Right cardiac atrium (tissue), 5 donors: ENCODE data around the gene MACROD1. TPM values are rescaled to one million over a fixed set of nuclear protein-coding genes. Genes with fewer than 3 reads are reported as not detected.

ENCODE experiments used
- ATAC-seq, 2 donors: fragments of 200-7000 bp; cut with Tn5 transposase; one replicate each; pipeline versions ENCODE4 v1.8.0 to v1.9.1; 2020; ENCODE audit warnings: moderate library complexity in 2 of 2, mild to moderate bottlenecking in 1 of 2
- DNase-seq, 3 donors: peaks; one replicate each; pipeline ENCODE4 v3.0.0-alpha.2; 2020
- H3K27ac ChIP-seq: one replicate; pipeline ENCODE4 v1.5.1; 2013; ENCODE audit warnings: mild to moderate bottlenecking, low read length, control low read depth, moderate library complexity
- H3K27me3 ChIP-seq: one replicate; pipeline ENCODE4 v1.6.1; 2013; ENCODE audit not compliant: control insufficient read depth, insufficient read depth
- H3K4me1 ChIP-seq: one replicate; pipeline ENCODE4 v1.6.1; 2013; ENCODE audit warnings: low read length; ENCODE audit not compliant: control insufficient read depth, insufficient read depth
- H3K4me3 ChIP-seq: one replicate; pipeline ENCODE4 v1.5.1; 2013; ENCODE audit warnings: low read length, control low read depth
- H3K9me3 ChIP-seq: one replicate; pipeline ENCODE4 v1.6.1; 2013; ENCODE audit warnings: low read length; ENCODE audit not compliant: control insufficient read depth
- WGBS: extraction: QIAGEN DNeasy Blood & Tissue Kit; methylation state at CpG from one replicate; pipeline ENCODE4 v1.1.7; 2013; 5-methylcytosine and 5-hydroxymethylcytosine counted together
- intact Hi-C, 4 donors: fragments of 100-400 bp; cut with DNase I; formaldehyde crosslinking; loops; one replicate each; pipeline versions ENCODE4 v1.11.0 to v1.14.0; 2022 to 2023
- polyA plus RNA-seq: library from polyadenylated mRNA; stranded (reverse); fragments of 200-250 nt; gene quantifications from one replicate; pipeline ENCODE4 v1.2.3, GENCODE V29; 2013
- total RNA-seq, 4 donors: library from RNA; stranded (reverse); fragmentation: NEBNext Ultra II Directional; extraction: Animal tissue kit (Norgen Biotek cat#: 25700); gene quantifications; one replicate each; pipeline ENCODE4 v1.2.1, GENCODE V29; 2021
- donor health status: healthy with polysubstance abuse.
- donor health status: DM: no; HTN: yes; CAD: no.
- donor health status: DM: no; HTN: no; CAD: no.
- donor health status: DM: no; HTN: yes; CAD: no; lungs with severe emphysema.
- donor health status: DM: yes; HTN: yes; CAD: no.

Gene MACROD1
- total and polyA plus RNA-seq, 5 donors, result 40.4 to 63.8 (median 60.2) TPM

DNA sequence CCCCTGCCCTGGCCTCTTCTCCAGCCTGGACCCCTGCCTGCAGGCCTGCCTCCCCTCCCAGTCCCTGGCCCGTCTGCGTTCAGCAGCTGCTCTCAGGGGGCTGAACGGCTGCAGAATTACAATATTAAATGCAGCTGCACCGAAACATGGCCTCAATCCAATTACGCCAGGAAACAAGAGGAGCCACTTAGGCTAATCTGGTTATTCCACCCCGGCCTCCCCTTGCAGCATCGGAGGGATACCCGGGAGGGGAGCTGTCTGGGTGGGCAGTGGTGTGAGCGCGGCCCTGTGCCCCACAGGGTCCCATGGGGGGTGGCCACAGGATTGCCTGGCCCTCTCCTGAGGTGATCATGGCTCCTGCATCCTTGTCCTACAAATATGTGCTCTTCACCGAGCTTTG is 87.6 kb downstream of the MACROD1 start:
- ATAC-seq (peak in 1 of 2 donors; percentile 23), DNase-seq (no peak)
- whole genome bisulfite sequencing, result 19% methylated on average over 11 of the region's 11 CpGs
- Histone ChIP-seq H3K27ac (no peak overlapping the region), H3K4me3 (no peak overlapping the region), H3K27me3 (no peaks in the 10 kb centered on the region), H3K4me1 (peaks cover 3% of the 10 kb centered on the region), H3K9me3 (no peaks in the 10 kb centered on the region)
- intact Hi-C loops, result no loop called here

DNA sequence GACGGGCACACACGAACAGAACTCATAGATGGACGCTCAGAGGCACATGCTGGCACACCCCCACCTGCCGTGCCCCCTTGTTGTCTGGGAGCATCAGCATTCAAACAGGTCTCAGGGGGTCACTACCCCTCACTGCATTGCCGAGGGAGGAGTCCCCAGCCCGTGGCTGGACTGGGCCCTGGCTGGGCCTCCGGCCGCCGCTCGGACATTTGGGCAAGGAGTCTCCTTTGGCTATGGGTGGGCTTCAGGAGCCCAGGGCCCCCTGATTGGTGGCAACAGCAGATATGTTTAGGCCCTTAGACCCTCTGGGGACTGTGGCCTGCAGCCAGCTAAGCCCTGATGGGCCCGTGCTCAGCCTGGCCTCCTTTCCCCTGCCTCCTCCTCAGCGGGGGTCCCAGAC is 88.3 kb downstream of the MACROD1 start:
- no peaks in the 10 kb centered on the region for H3K9me3 ChIP-seq
- H3K27ac ChIP-seq, result no peak overlapping the region
- ATAC-seq (no peak), DNase-seq (no peak)
- peaks cover 3% of the 10 kb centered on the region for H3K4me1 ChIP-seq
- WGBS, result 80% methylated on average over 12 of the region's 12 CpGs
- H3K4me3 ChIP-seq, result no peak overlapping the region
- H3K27me3 ChIP-seq, result no peaks in the 10 kb centered on the region
- intact Hi-C loops, result no loop called here

- DNase-seq (no peak), ATAC-seq (peak in 1 of 2 donors; percentile 38)
- no peaks in the 10 kb centered on the region for H3K9me3 ChIP-seq
- no peaks in the 10 kb centered on the region for H3K27me3 ChIP-seq
- no peak overlapping the region for H3K27ac ChIP-seq
- no peak overlapping the region for H3K4me3 ChIP-seq
- WGBS, result 61% methylated on average over 8 of the region's 8 CpGs
- H3K4me1 ChIP-seq, result peaks cover 4% of the 10 kb centered on the region
- intact Hi-C loops, result no loop called here
These were observed 89.2 kb downstream of the MACROD1 start for GRCh38 chr11:64076758-64077157.

DNA sequence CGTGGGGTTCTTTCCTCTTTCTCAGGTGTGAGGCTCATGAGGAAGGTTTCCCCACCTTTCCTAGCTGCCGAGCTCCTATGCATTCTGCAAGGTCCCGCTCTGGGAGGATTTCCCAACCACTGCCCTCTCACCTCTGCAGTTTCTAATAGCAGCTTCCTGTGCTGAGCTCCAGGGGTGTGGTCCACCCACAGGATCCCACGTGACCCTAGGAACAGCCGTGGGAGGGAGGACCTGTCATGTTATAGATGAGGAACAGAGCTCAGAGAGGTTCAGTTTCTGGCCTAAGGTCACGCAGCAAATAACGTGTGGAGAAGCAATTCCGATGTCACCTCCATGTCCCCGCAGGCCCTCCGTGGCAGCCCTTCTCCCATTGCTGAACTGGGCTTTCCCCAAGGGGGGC is 91.7 kb downstream of the MACROD1 start:
- Histone ChIP-seq H3K9me3 (no peaks in the 10 kb centered on the region), H3K4me3 (no peak overlapping the region), H3K27me3 (no peaks in the 10 kb centered on the region), H3K4me1 (peaks cover 4% of the 10 kb centered on the region), H3K27ac (no peak overlapping the region)
- no peak for ATAC-seq
- no peak for DNase-seq
- intact Hi-C loops, result no loop called here
- WGBS, result 78% methylated on average over 10 of the region's 10 CpGs

DNA sequence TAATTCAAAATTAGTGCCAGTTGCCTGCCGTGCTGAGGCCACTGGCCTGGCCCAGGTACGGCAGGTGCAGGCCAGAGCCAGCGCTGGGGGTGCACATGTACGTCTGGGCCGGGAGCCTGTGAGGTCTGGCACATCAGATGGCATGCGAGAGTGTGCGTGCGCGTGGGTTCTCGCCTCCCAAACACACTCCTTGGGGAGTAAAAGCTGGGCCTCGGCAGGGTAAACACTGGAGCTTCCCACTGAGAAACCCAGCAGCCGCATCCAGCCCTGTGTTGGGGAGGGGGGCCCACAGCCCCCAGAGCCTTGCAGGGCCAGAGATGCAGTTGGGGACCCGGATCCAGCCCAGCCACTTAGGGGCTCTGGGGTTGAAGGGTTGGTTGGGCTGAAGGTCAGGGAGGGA is 92.4 kb downstream of the MACROD1 start:
- DNase-seq, result no peak
- peaks cover 4% of the 10 kb centered on the region for H3K4me1 ChIP-seq
- H3K27ac ChIP-seq, result no peak overlapping the region
- 80% methylated on average over 13 of the region's 13 CpGs for WGBS
- no peaks in the 10 kb centered on the region for H3K9me3 ChIP-seq
- no peaks in the 10 kb centered on the region for H3K27me3 ChIP-seq
- intact Hi-C loops, result no loop called here
- no peak for ATAC-seq
- H3K4me3 ChIP-seq, result no peak overlapping the region

GRCh38 chr11:64072871-64073270 is 93.0 kb downstream of the MACROD1 start:
- H3K4me1 ChIP-seq, result peaks cover 2% of the 10 kb centered on the region
- no peak for DNase-seq
- no peak overlapping the region for H3K4me3 ChIP-seq
- no peaks in the 10 kb centered on the region for H3K27me3 ChIP-seq
- 80% methylated on average over 9 of the region's 9 CpGs for WGBS
- intact Hi-C loops, result no loop called here
- ATAC-seq, result no peak
- H3K9me3 ChIP-seq, result no peaks in the 10 kb centered on the region
- no peak overlapping the region for H3K27ac ChIP-seq

DNA sequence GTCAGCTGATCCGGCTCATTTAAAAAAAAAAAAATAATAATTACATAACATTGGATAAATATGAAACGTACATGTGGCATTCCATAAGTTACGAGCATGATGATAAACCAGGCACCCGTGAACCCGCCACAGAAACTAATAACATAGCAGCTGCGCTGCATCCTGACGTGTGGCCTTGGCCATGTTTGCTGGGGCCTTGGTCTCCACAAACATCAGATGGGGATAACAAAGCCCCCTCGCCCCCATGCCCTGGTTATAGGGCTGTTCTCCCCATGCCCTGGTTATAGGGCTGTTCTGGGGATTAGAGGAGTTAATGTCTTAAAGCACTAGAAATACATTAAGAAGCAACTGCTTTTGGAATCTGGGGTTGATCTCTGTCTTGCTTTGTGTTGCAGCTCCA is 93.5 kb downstream of the MACROD1 start:
- intact Hi-C loops, result no loop called here
- Histone ChIP-seq H3K27ac (no peak overlapping the region), H3K4me3 (no peak overlapping the region), H3K27me3 (no peaks in the 10 kb centered on the region), H3K4me1 (peaks cover 2% of the 10 kb centered on the region), H3K9me3 (no peaks in the 10 kb centered on the region)
- 72% methylated on average over 8 of the region's 8 CpGs for WGBS
- no peak for ATAC-seq
- no peak for DNase-seq

- Histone ChIP-seq H3K9me3 (no peaks in the 10 kb centered on the region), H3K27me3 (no peaks in the 10 kb centered on the region), H3K4me1 (peaks cover 2% of the 10 kb centered on the region), H3K27ac (no peak overlapping the region), H3K4me3 (no peak overlapping the region)
- DNase-seq (no peak), ATAC-seq (no peak)
- 86% methylated on average over 20 of the region's 20 CpGs for WGBS
- intact Hi-C loops, result no loop called here
These were observed 94.1 kb downstream of the MACROD1 start for GRCh38 chr11:64071849-64072248.

DNA sequence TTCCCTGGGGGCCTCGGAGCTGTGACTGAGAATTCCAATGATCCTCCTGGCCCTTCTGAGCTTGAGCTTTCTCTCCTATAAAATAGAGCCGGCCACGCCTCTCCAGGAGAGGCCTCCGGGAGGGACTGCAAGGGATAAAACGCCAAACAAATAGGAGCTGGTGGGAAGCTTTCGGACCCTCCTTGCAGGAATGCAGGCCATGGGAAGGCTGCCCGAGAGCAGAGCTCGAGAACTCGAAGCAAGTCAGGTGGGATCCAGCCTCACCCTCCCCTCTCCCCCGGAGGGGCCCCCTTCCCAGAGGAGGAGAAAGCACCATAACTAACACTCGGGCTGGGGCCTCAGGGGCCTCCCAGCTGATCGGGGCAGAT is 95.6 kb downstream of the MACROD1 start:
- DNase-seq (no peak), ATAC-seq (no peak)
- 78% methylated on average over 12 of the region's 12 CpGs for WGBS
- intact Hi-C loops, result no loop called here
- Histone ChIP-seq H3K27me3 (no peaks in the 10 kb centered on the region), H3K9me3 (no peaks in the 10 kb centered on the region), H3K4me3 (no peak overlapping the region), H3K27ac (no peak overlapping the region), H3K4me1 (peaks cover 2% of the 10 kb centered on the region)

DNA sequence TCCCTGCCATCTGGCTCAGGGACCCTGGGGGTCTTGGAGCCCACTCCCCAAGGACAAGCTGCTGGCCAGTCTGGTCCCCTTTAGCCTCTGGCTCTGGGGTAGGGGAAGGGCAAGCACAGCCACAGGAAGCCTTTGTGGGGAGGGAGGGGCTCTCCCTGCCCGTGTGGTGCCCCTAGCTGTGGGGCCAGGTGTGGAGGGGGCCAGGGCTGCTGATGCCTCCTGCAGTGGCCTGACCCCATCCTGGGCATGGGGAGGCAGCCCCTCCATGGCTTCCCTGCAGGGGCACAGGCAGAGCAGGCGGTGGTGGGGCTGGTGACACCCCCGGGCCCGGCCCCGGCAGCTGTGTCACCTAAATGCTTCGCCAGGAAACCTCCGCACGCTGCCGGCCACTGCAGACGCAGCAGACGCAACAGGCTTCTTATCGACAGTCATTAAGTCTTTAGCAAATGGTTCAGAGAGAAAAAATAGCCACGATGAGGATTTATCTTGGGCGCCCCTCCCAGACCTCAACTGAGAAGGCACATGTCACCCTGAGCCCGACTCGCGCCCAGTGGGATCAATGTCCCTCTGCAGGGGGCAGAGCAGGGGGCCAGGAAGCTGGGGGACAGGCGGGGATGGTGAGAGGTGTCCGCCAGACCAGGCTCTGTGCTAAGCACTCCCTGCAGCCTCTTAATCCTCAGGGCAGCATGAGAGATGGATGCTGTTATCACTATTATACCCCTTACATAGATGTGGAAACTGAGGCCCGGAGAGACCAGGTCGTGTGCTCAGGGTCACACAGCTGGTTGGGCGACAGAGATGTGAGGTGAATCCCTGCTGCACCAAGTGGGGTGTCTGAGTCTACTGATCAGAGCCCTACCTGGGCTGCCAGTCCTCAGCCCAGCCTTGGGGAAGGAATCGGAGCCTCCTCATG is 96.3 kb downstream of the MACROD1 start:
- no peak for ATAC-seq
- intact Hi-C loops, result no loop called here
- DNase-seq, result no peak
- Histone ChIP-seq H3K27me3 (no peaks in the 10 kb centered on the region), H3K9me3 (no peaks in the 10 kb centered on the region), H3K4me3 (no peak overlapping the region), H3K27ac (no peak overlapping the region), H3K4me1 (peaks cover 2% of the 10 kb centered on the region)
- 61% methylated on average over 23 of the region's 23 CpGs for WGBS

GRCh38 chr11:64068705-64069400 is 97.1 kb downstream of the MACROD1 start:
- Histone ChIP-seq H3K27me3 (no peaks in the 10 kb centered on the region), H3K4me3 (no peak overlapping the region), H3K27ac (no peak overlapping the region), H3K4me1 (peaks cover 2% of the 10 kb centered on the region), H3K9me3 (no peaks in the 10 kb centered on the region)
- intact Hi-C loops, result no loop called here
- DNase-seq, result no peak
- WGBS, result 85% methylated on average over 20 of the region's 20 CpGs
- no peak for ATAC-seq
